Purkinje cell (primary cell): ENCODE measurements around the gene ESYT2. TPM values are rescaled to one million over a fixed set of nuclear protein-coding genes. Genes with fewer than 3 reads are reported as not detected.

ENCODE experiments used
- polyA plus RNA-seq: library from polyadenylated mRNA; unstranded; fragments of >200 nt; fragmentation: Nextera tagmentation; gene quantifications from 2 replicates; pipeline ENCODE4 v1.2.1, GENCODE V29; 2014

The ESYT2 gene
- 6.0 and 8.5 TPM in 2 replicates for polyA plus RNA-seq

GRCh38 chr7:158829342-158830210, at the start of gene ESYT2:
Gene ESYT2 (minus strand): TSS chr7:158829509. CDS start chr7:158829418, 91 bp downstream.

GRCh38 chr7:158704524-158705233, 124.6 kb downstream of the ESYT2 start, which contains the start of gene NCAPG2:
Gene NCAPG2 (minus strand): TSS chr7:158704804. CDS start chr7:158701899, 2,905 bp downstream.

Other genes starting within 250 kb of the ESYT2 start
- 1.4 and 7.6 TPM in 2 replicates for gene PTPRN2, start 241.7 kb downstream of the ESYT2 start, polyA plus RNA-seq
- 1.1 TPM in 1 of 2 replicates, not detected in the other for gene NCAPG2, start 124.7 kb downstream of the ESYT2 start, polyA plus RNA-seq
- 12.1 and 13.8 TPM in 2 replicates for gene DYNC2I1, start 27.0 kb upstream of the ESYT2 start, polyA plus RNA-seq